ENCODE measurements around the gene SETD1B. TPM values are rescaled to one million over a fixed set of nuclear protein-coding genes. Genes with fewer than 3 reads are reported as not detected.

SETD1B gene
- total and polyA plus RNA-seq, 4 experiments from 2014 or later = 0.13 to 69.3 (median 35.2) TPM

DNA sequence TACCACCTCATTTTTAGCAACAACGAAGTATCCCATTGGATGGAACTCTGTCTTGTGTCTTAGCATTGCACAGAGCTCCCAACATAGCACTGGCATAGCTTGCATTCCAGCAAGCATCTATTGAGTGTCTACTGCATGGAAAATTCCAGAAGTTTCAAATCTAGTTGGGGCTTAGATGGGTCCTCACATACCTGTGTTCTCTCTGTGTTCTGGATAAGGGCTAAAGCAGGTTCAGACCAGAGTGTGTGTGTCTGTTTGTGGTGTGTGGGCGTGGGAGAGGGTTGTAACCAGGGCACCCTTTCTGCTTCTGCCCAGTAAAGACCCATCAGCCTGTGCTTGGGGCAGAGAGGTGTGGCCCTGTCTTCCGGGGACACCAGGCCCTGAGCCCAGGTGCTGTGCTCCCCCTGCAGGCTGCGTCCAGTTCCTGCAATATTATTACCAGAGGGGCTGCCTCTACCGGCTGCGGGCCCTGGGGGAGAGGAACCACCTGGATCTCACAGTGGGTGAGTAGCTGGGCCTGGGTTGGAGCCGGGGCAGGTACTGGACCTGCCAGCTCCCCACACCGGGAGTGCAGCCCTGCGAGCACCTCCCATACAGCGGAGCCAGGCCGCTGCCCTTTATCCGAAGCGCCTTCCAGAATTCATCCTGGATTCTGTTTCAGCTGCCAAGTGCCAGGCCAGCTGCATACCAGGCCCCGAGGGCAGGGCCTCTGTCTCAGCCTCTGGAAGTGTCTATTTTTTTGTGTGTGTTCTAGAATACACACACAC lies 30.6 kb upstream of the SETD1B start:
- H3K27me3 Mint-ChIP-seq = no peaks in the 10 kb centered on the region
- Histone ChIP-seq H3K4me3 (ENCODE audit: low read length in 2 of 2) (no peak overlapping the region), H3K27ac (ENCODE audit: low read depth, low read length) (no peak overlapping the region), H3K27me3 (ENCODE audit: insufficient read depth, low read length) (no peaks in the 10 kb centered on the region), H3K4me1 (ENCODE audit: insufficient read depth, low read length) (peaks cover 23% of the 10 kb centered on the region), H3K9me3 (ENCODE audit: control insufficient read depth in 1 of 2, low read length in 2 of 2) (no peaks in the 10 kb centered on the region), H3K36me3 (ENCODE audit: insufficient read depth, low read length) (no peaks in the 10 kb centered on the region)
- peak overlapping the region; percentile 68 to 87 (median 78) for H3K27ac Mint-ChIP-seq
- H3K4me1 Mint-ChIP-seq = peaks cover 5 to 14% (median 11%) of the 10 kb centered on the region in 4 donors
- ChIA-PET CTCF (ENCODE audit: partially characterized antibody) (interaction anchor here (0.7 to 17.7 kb wide), 17 partner anchors 9 to 274 kb away, joined by 3 to 559 read pairs (median 7); partner anchors contain the start of genes RHOF and TMEM120B), POLR2A (ENCODE audit: partially characterized antibody) (interaction anchor here (1.1 to 37.3 kb wide), 2 partner anchors 10 to 35 kb away, joined by 4 to 2727 read pairs; partner anchors contain the start of genes RHOF and SETD1B)
- peak; percentile 76 to 82 (median 78) for DNase-seq
- H3K36me3 Mint-ChIP-seq = peaks cover 0 to 4% of the 10 kb centered on the region in 2 donors
- no peak overlapping the region for H3K4me3 Mint-ChIP-seq
- no peaks in the 10 kb centered on the region for H3K9me3 Mint-ChIP-seq
- intact Hi-C loops (cut with micrococcal nuclease) = loop anchor here (1.0 to 2.0 kb wide), 4 partner anchors 68 to 273 kb away; partner anchors contain the start of gene PSMD9

- no peak overlapping the region for H3K4me3 Mint-ChIP-seq
- Histone ChIP-seq H3K27ac (ENCODE audit: low read depth, low read length) (no peak overlapping the region), H3K27me3 (ENCODE audit: insufficient read depth, low read length) (no peaks in the 10 kb centered on the region), H3K4me1 (ENCODE audit: insufficient read depth, low read length) (peaks cover 23% of the 10 kb centered on the region), H3K9me3 (ENCODE audit: control insufficient read depth in 1 of 2, low read length in 2 of 2) (no peaks in the 10 kb centered on the region), H3K4me3 (ENCODE audit: low read length in 2 of 2) (no peak overlapping the region), H3K36me3 (ENCODE audit: insufficient read depth, low read length) (peaks cover 16% of the 10 kb centered on the region)
- no peaks in the 10 kb centered on the region for H3K27me3 Mint-ChIP-seq
- ChIA-PET CTCF (ENCODE audit: partially characterized antibody) (interaction anchor here (0.6 to 17.7 kb wide), 8 partner anchors 18 to 222 kb away, joined by 3 to 559 read pairs (median 6); partner anchors contain the start of gene RHOF), POLR2A (ENCODE audit: partially characterized antibody) (interaction anchor here (37.3 kb wide), 1 partner anchor 33 kb away, joined by 2727 read pairs; the partner anchor contains the start of genes RHOF and SETD1B)
- H3K36me3 Mint-ChIP-seq = peaks cover 9 to 18% of the 10 kb centered on the region in 2 donors
- peaks cover 5 to 25% (median 14%) of the 10 kb centered on the region in 4 donors for H3K4me1 Mint-ChIP-seq
- intact Hi-C loops (cut with micrococcal nuclease) = no loop called here
- DNase-seq = no peak
- no peaks in the 10 kb centered on the region for H3K9me3 Mint-ChIP-seq
- peak overlapping the region in 1 of 7 donors; percentile 30 for H3K27ac Mint-ChIP-seq
Observed at GRCh38 chr12:121774968-121775474, 28.8 kb upstream of the SETD1B start.

- H3K4me1 Mint-ChIP-seq = peaks cover 5 to 30% (median 16%) of the 10 kb centered on the region in 4 donors
- ChIA-PET POLR2A (ENCODE audit: partially characterized antibody) (interaction anchor here (37.3 kb wide), 1 partner anchor 33 kb away, joined by 2727 read pairs; the partner anchor contains the start of genes RHOF and SETD1B), CTCF (ENCODE audit: partially characterized antibody) (interaction anchor here (0.6 to 17.7 kb wide), 6 partner anchors 18 to 223 kb away, joined by 3 to 559 read pairs (median 20); partner anchors contain the start of gene RHOF)
- Histone ChIP-seq H3K27ac (ENCODE audit: low read depth, low read length) (no peak overlapping the region), H3K36me3 (ENCODE audit: insufficient read depth, low read length) (peaks cover 20% of the 10 kb centered on the region), H3K4me3 (ENCODE audit: low read length in 2 of 2) (no peak overlapping the region), H3K9me3 (ENCODE audit: control insufficient read depth in 1 of 2, low read length in 2 of 2) (no peaks in the 10 kb centered on the region), H3K27me3 (ENCODE audit: insufficient read depth, low read length) (no peaks in the 10 kb centered on the region), H3K4me1 (ENCODE audit: insufficient read depth, low read length) (peaks cover 23% of the 10 kb centered on the region)
- H3K27me3 Mint-ChIP-seq = no peaks in the 10 kb centered on the region
- intact Hi-C loops (cut with micrococcal nuclease) = no loop called here
- H3K36me3 Mint-ChIP-seq = peaks cover 13 to 22% of the 10 kb centered on the region in 2 donors
- no peak overlapping the region for H3K4me3 Mint-ChIP-seq
- no peak for DNase-seq
- no peak overlapping the region for H3K27ac Mint-ChIP-seq
- H3K9me3 Mint-ChIP-seq = no peaks in the 10 kb centered on the region
Observed at GRCh38 chr12:121775501-121775900, 28.3 kb upstream of the SETD1B start.

GRCh38 chr12:121776190-121777098 lies 27.4 kb upstream of the SETD1B start:
- ChIA-PET CTCF (ENCODE audit: partially characterized antibody) (interaction anchor here (0.5 to 17.7 kb wide), 7 partner anchors 9 to 436 kb away, joined by 3 to 559 read pairs (median 8); partner anchors contain the start of genes RHOF and TMEM120B), POLR2A (ENCODE audit: partially characterized antibody) (interaction anchor here (0.6 to 37.3 kb wide), 7 partner anchors 8 to 458 kb away, joined by 3 to 2727 read pairs (median 3); partner anchors contain the start of genes PSMD9, RHOF, SETD1B and TMEM120B)
- DNase-seq = peak; percentile 79 to 85 (median 83)
- intact Hi-C loops (cut with micrococcal nuclease) = loop anchor here (1.0 kb wide), 2 partner anchors 18 to 36 kb away; no protein-coding TSS in a partner anchor
- H3K36me3 ChIP-seq (ENCODE audit: insufficient read depth, low read length) = peaks cover 26% of the 10 kb centered on the region
- H3K4me3 Mint-ChIP-seq = peak overlapping the region in 2 of 8 donors; percentile 9 to 54
- H3K27ac ChIP-seq (ENCODE audit: low read depth, low read length) = peak overlapping the region; percentile 39
- peaks cover 13 to 27% of the 10 kb centered on the region in 2 donors for H3K36me3 Mint-ChIP-seq
- H3K4me1 Mint-ChIP-seq = peaks cover 5 to 33% (median 18%) of the 10 kb centered on the region in 4 donors
- H3K27ac Mint-ChIP-seq = peak overlapping the region; percentile 41 to 84 (median 80)
- peaks cover 32% of the 10 kb centered on the region for H3K4me1 ChIP-seq (ENCODE audit: insufficient read depth, low read length)
- no peaks in the 10 kb centered on the region for H3K27me3 ChIP-seq (ENCODE audit: insufficient read depth, low read length)
- H3K9me3 Mint-ChIP-seq = no peaks in the 10 kb centered on the region
- H3K9me3 ChIP-seq (ENCODE audit: control insufficient read depth in 1 of 2, low read length in 2 of 2) = no peaks in the 10 kb centered on the region
- H3K27me3 Mint-ChIP-seq = no peaks in the 10 kb centered on the region
- H3K4me3 ChIP-seq (ENCODE audit: low read length in 2 of 2) = no peak overlapping the region

DNA sequence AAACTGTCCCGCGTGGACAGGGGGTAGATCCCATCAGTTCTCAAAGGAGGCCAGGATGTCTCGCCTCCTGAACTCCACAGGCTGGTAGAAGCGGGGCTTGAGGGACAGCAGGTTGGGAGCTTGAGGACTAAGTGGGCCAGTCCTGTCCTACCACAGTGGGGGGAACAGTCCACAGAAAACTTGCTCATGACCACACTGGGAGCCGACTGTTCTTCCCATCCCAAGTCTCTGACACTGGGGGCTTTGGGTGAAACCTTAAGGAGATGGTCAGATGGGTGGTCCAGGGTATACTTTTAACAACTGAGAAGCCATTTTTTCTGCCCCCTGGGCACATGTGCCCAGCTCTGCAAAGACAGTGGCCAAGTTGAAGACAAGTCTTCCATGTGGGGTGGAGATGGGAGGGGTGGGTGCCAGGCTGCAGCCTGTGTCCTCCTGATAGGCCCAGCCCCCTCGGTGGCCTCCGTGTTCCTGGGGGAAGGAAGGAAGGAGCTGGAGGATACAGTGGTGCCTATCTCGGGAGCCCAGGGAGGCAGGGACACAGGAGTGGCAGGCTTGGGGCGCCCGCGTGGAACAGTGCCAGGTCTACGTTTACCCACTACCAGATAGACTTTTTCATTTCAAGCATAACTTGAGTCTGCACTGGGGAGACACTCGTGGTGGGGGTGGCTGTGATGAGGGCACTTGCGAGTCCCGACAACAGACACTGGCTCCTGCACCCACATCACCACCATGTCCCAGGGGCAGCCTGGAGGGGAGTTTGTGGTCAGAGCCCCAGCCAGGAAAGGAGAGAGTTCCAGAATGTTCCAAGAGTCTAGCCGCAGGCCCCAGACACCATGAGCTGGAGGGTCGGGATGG lies 25.0 kb upstream of the SETD1B start:
- DNase-seq = no peak
- POLR2A ChIA-PET (ENCODE audit: partially characterized antibody) = interaction anchor here (1.4 to 37.3 kb wide), 2 partner anchors 29 to 67 kb away, joined by 8 to 2727 read pairs; partner anchors contain the start of genes RHOF, SETD1B and TMEM120B
- CTCF ChIA-PET (ENCODE audit: partially characterized antibody) = interaction anchor here (0.6 to 17.7 kb wide), 6 partner anchors 15 to 164 kb away, joined by 3 to 559 read pairs (median 20); partner anchors contain the start of gene RHOF
- no peaks in the 10 kb centered on the region for H3K27me3 Mint-ChIP-seq
- Histone ChIP-seq H3K27ac (ENCODE audit: low read depth, low read length) (no peak overlapping the region), H3K9me3 (ENCODE audit: control insufficient read depth in 1 of 2, low read length in 2 of 2) (no peaks in the 10 kb centered on the region), H3K4me1 (ENCODE audit: insufficient read depth, low read length) (peaks cover 46% of the 10 kb centered on the region), H3K27me3 (ENCODE audit: insufficient read depth, low read length) (no peaks in the 10 kb centered on the region), H3K36me3 (ENCODE audit: insufficient read depth, low read length) (peaks cover 26% of the 10 kb centered on the region), H3K4me3 (ENCODE audit: low read length in 2 of 2) (no peak overlapping the region)
- intact Hi-C loops (cut with micrococcal nuclease) = no loop called here
- H3K4me1 Mint-ChIP-seq = peaks cover 19 to 49% (median 32%) of the 10 kb centered on the region in 4 donors
- H3K9me3 Mint-ChIP-seq = no peaks in the 10 kb centered on the region
- H3K4me3 Mint-ChIP-seq = peak overlapping the region in 1 of 8 donors; percentile 7
- H3K27ac Mint-ChIP-seq = peak overlapping the region; percentile 12 to 78 (median 52)
- H3K36me3 Mint-ChIP-seq = peaks cover 20 to 42% of the 10 kb centered on the region in 2 donors
